ENCODE measurements around the gene PHLPP2.
"Not testable (repeated sequence)": the region's sequence is repeated elsewhere in the genome, so short reads cannot be mapped to it uniquely, and the experiment has no call there.

Gene PHLPP2

DNA sequence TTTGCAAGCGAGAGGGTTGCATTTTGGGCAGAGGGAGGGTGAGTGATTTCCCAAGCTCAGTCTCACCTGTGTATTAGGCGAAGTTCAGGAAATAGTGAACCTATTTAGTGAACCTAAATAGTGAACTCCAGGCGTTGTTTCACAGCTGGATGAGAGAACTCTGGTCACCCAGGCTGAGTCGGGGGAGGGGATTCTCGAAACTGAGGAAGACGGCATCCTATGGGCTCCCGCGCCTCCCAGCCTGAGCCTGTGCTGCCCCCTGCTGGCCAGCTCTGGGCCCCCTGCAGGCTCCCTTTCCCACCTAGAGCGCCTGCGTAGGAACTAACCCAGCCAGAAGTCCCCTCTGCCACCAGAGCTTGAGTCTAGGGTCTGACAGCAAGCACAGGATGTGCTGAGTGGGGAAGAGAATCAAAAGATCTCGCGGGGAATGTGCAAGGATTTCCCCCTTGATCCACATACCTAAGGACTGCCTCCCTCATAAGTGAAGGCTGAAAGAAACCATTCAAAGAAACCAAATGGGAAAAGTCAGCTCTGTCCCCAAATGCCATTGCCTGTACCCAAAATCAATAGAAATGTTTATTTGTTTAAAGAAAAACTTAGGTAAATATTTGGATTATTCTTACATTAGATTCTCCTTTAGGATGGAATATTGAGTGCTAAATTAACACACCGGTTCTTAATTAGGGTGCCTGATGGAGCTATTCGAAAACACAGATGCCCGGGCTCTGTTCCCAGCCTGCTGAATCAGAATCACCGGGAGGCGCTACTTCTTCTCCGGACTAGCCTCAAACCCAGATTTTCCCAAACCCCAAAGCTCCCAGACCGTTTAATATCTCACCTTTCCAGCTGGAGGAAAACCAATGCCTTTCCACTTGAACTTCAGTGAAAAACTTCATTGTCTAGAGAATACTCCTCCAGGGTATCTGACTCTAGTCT lies 113.3 kb downstream of the PHLPP2 start:
- TF ChIP-seq, protein P1, sequence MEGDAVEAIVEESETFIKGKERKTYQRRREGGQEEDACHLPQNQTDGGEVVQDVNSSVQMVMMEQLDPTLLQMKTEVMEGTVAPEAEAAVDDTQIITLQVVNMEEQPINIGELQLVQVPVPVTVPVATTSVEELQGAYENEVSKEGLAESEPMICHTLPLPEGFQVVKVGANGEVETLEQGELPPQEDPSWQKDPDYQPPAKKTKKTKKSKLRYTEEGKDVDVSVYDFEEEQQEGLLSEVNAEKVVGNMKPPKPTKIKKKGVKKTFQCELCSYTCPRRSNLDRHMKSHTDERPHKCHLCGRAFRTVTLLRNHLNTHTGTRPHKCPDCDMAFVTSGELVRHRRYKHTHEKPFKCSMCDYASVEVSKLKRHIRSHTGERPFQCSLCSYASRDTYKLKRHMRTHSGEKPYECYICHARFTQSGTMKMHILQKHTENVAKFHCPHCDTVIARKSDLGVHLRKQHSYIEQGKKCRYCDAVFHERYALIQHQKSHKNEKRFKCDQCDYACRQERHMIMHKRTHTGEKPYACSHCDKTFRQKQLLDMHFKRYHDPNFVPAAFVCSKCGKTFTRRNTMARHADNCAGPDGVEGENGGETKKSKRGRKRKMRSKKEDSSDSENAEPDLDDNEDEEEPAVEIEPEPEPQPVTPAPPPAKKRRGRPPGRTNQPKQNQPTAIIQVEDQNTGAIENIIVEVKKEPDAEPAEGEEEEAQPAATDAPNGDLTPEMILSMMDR (IDR thresholded peaks at IDR 0.05; ENCODE audit: low read depth, low read length, missing control alignments), result peak; percentile 99
- in situ Hi-C loops (cut with HindIII; ENCODE audit: low pct_ligation_motif_present, low sequenced_read_pairs), result no loop called here
- Histone ChIP-seq H3K27ac (no peak overlapping the region), H3K36me3 (replicated peaks) (no peaks in the 10 kb centered on the region), H3K4me3 (ENCODE audit: low read depth, low read length) (no peak overlapping the region), H3K27me3 (replicated peaks) (no peaks in the 10 kb centered on the region)
- DNase-seq, result peak; percentile 44

DNA sequence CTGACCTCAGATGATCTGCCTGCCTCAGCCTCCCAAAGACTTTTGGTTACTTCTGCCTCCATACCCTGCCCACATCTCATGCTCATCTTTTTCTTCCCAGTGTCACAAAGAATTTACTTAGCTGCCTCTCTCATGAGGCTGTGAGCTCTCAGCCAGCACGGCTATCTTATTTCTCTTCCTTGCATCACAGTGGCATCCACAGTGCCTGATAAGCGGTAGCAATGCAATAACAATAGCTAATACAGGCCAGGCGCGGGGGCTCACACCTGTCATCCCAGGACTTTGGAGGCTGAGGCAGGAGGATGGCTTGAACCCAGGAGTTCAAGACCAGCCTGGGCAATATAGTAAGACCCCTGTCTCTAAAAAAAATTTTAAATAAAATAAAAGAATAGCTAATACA lies 114.1 kb downstream of the PHLPP2 start:
- TF ChIP-seq, protein P1 (IDR thresholded peaks at IDR 0.05; ENCODE audit: low read depth, low read length, missing control alignments), result no peak
- H3K4me3 ChIP-seq (ENCODE audit: low read depth, low read length), result no peak overlapping the region
- H3K27ac ChIP-seq, result no peak overlapping the region
- no peaks in the 10 kb centered on the region for H3K27me3 ChIP-seq (replicated peaks)
- in situ Hi-C loops (cut with HindIII; ENCODE audit: low pct_ligation_motif_present, low sequenced_read_pairs), result no loop called here
- no peak for DNase-seq
- H3K36me3 ChIP-seq (replicated peaks), result no peaks in the 10 kb centered on the region

DNA sequence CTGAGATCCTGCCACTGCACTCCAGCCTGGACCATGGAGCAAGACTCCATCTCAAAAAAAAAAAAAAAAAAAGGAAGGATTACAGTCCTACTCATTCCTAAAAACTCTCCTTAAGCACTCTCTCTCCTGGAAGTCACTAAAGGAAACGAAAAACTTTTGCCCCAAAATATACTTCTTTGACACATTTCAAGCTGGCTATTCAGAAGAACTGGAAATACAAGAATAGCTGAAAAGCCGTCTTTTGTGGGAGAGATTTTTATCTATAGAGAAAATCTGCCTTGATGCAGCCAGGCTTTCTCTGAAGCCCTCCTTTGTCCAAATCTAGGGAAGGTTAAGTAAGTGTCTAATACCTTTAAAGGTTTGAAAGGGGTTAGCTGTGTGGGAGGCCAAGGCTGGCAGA lies 115.4 kb downstream of the PHLPP2 start:
- TF ChIP-seq, protein P1 (IDR thresholded peaks at IDR 0.05; ENCODE audit: low read depth, low read length, missing control alignments), result no peak
- no peak for DNase-seq
- H3K27me3 ChIP-seq (replicated peaks), result no peaks in the 10 kb centered on the region
- in situ Hi-C loops (cut with HindIII; ENCODE audit: low pct_ligation_motif_present, low sequenced_read_pairs), result no loop called here
- no peak overlapping the region for H3K27ac ChIP-seq
- H3K36me3 ChIP-seq (replicated peaks), result no peaks in the 10 kb centered on the region
- H3K4me3 ChIP-seq (ENCODE audit: low read depth, low read length), result no peak overlapping the region

DNA sequence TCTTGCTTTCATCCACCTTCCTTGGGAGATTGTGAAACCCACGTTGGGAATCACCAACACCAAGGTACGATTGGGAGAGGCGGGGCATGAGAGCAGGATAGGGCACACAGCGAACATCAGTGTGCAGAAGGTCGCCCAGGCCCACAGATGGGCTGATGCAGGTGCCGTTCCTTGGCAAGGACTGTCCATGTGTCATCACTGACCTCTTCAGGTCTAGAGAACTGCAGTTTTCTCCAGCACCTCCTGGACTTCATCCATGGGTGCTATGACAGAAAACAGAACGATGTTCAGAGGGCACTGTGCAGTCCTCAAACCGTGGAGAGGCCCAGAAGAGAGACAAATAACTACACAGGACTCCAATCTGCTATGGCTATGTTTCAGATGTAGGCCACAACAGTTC lies 123.7 kb downstream of the PHLPP2 start:
- H3K27ac ChIP-seq, result no peak overlapping the region
- TF ChIP-seq, protein P1 (IDR thresholded peaks at IDR 0.05; ENCODE audit: low read depth, low read length, missing control alignments), result no peak
- no peaks in the 10 kb centered on the region for H3K36me3 ChIP-seq (replicated peaks)
- no peaks in the 10 kb centered on the region for H3K27me3 ChIP-seq (replicated peaks)
- DNase-seq, result no peak
- H3K4me3 ChIP-seq (ENCODE audit: low read depth, low read length), result no peak overlapping the region
- in situ Hi-C loops (cut with HindIII; ENCODE audit: low pct_ligation_motif_present, low sequenced_read_pairs), result no loop called here

DNA sequence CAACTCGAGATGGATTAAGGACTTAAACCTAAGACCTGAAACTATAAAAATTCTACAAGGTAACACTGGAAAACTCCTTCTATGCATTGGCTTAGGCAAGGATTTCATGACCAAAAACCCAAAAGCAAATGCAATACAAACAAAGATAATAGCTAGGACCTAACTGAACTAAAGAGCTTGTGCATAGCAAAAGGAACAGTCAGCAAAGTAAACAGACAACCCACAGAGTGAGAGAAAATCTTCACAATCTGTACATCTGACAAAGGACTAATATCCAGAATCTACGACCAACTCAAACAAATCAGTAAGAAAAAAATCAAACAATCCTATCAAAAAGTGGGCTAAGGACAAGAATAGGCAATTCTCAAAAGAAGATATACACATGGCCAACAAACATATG lies 126.1 kb downstream of the PHLPP2 start:
- H3K27ac ChIP-seq; H3K27me3 ChIP-seq (replicated peaks); DNase-seq; H3K36me3 ChIP-seq (replicated peaks); in situ Hi-C loops (cut with HindIII; ENCODE audit: low pct_ligation_motif_present, low sequenced_read_pairs); H3K4me3 ChIP-seq (ENCODE audit: low read depth, low read length): not testable (repeated sequence)

DNA sequence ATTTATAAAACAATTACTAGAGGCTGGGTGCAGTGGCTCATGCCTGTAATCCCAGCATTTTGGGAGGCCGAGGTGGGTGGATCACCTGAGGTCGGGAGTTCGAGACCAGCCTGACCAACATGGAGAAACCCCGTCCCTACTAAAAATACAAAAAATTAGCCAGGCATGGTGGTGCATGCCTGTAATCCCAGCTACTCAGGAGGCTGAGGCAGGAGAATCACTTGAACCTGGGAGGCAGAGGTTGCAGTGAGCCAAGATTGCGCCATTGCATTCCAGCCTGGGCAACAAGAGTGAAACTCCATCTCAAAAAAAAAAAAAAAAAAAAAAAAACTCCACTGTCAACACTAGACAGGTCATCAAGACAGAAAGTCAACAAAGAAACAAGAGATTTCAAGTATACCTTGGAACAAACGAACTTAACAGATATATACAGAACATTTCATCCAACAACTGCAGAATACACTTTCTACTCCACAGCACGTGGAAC lies 129.1 kb downstream of the PHLPP2 start:
- H3K4me3 ChIP-seq (ENCODE audit: low read depth, low read length); DNase-seq; H3K36me3 ChIP-seq (replicated peaks); H3K27me3 ChIP-seq (replicated peaks); H3K27ac ChIP-seq; in situ Hi-C loops (cut with HindIII; ENCODE audit: low pct_ligation_motif_present, low sequenced_read_pairs): not testable (repeated sequence)

Measured in brain microvascular endothelial cell (primary cell).